Common myeloid progenitor, CD34-positive (primary cell): ENCODE measurements around the gene FBXL20.

ENCODE experiments used
- CTCF ChIA-PET: fragments of 350-600 bp; sonication (Branson Sonifier 250); formaldehyde crosslinking; loops from one replicate; lab custom pipeline; 2021; ENCODE audit warnings: antibody characterized with exemption; lab: Charles Lee
- POLR2A ChIA-PET: fragments of 350-600 bp; sonication (Branson Sonifier 250); formaldehyde crosslinking; loops from one replicate; lab custom pipeline; 2021; ENCODE audit warnings: antibody characterized with exemption; lab: Charles Lee
- DNase-seq, 3 donors: peaks; one replicate each; pipeline versions ENCODE4 v3.0.0 to v3.0.0-alpha.2; 2013
- H3K27ac ChIP-seq, 2 experiments: 1 replicate in 1 of 2; 2 replicates in 1 of 2; pipeline ENCODE4 v1.7.0; 2013; ENCODE audit warnings: inconsistent platforms in 2 of 2, low read length in 2 of 2, mild to moderate bottlenecking in 2 of 2, low read depth in 1 of 2, moderate library complexity in 1 of 2; ENCODE audit not compliant: severe bottlenecking in 2 of 2, insufficient read depth in 1 of 2, poor library complexity in 1 of 2
- H3K27me3 ChIP-seq, 5 experiments: replicated peaks in 2 of 5; 1 replicate in 3 of 5; 2 replicates in 2 of 5; pipeline versions ENCODE4 v1.6.1 to v1.7.0; 2013; ENCODE audit warnings: low read length in 4 of 5, mild to moderate bottlenecking in 2 of 5, moderate library complexity in 2 of 5, inconsistent platforms in 1 of 5; ENCODE audit not compliant: insufficient read depth in 5 of 5, control insufficient read depth in 4 of 5
- H3K36me3 ChIP-seq, 4 experiments: 1 replicate in 2 of 4; 2 replicates in 2 of 4; pipeline versions ENCODE4 v1.6.1 to v1.7.0; 2013; ENCODE audit warnings: low read length in 3 of 4, control low read depth in 1 of 4, mild to moderate bottlenecking in 1 of 4; ENCODE audit not compliant: control insufficient read depth in 4 of 4, insufficient read depth in 4 of 4
- H3K4me1 ChIP-seq, 4 experiments: 1 replicate in 3 of 4; 2 replicates in 1 of 4; pipeline versions ENCODE4 v1.6.1 to v1.7.1; 2013; ENCODE audit warnings: low read length in 3 of 4, mild to moderate bottlenecking in 3 of 4, control low read depth in 1 of 4, inconsistent platforms in 1 of 4, moderate library complexity in 1 of 4; ENCODE audit not compliant: control insufficient read depth in 4 of 4, insufficient read depth in 4 of 4; ENCODE audit errors: control extremely low read depth in 1 of 4
- H3K4me3 ChIP-seq, 7 experiments: 1 replicate in 4 of 7; 2 replicates in 3 of 7; pipeline versions ENCODE4 v1.5.1 to v1.7.0; 2013; ENCODE audit warnings: mild to moderate bottlenecking in 7 of 7, low read length in 6 of 7, moderate library complexity in 6 of 7, inconsistent platforms in 2 of 7, low read depth in 2 of 7, control low read depth in 1 of 7; ENCODE audit not compliant: insufficient read depth in 4 of 7, control insufficient read depth in 1 of 7; ENCODE audit errors: extremely low read depth in 1 of 7
- H3K9me3 ChIP-seq, 5 experiments: 1 replicate in 4 of 5; 2 replicates in 1 of 5; pipeline versions ENCODE4 v1.6.1 to v1.7.1; 2013; ENCODE audit warnings: low read length in 4 of 5, mild to moderate bottlenecking in 2 of 5, inconsistent platforms in 1 of 5, low read depth in 1 of 5, moderate library complexity in 1 of 5; ENCODE audit not compliant: control insufficient read depth in 4 of 5, insufficient read depth in 2 of 5; ENCODE audit errors: control extremely low read depth in 1 of 5
- WGBS: methylation state at CpG from one replicate; pipeline ENCODE4 v1.1.5; 2013; ENCODE audit not compliant: insufficient coverage; 5-methylcytosine and 5-hydroxymethylcytosine counted together

The FBXL20 gene

DNA sequence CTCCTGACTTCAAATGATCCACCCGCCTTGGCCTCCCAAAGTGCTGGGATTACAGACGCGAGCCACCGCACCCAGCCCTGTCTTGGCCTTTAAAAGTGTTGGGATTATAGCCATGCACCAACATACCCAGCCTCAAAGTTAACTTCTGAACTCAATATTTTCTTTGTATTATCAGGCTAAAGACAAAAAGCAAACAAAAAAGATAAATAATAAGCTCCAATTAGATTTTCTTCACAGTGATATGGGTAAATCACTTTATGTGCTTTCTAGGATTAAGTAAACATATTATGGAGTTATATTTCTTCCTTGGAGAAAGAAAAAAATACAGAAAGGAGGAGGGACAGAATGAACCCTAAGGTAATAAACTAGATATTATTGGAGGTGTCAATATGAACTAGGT lies 74.3 kb downstream of the FBXL20 start:
- POLR2A ChIA-PET: no interaction called here
- 98% methylated on average over 4 of the region's 4 CpGs for WGBS
- Histone ChIP-seq H3K27ac (no peak overlapping the region), H3K27me3 (no peaks in the 10 kb centered on the region), H3K4me3 (no peak overlapping the region), H3K36me3 (peaks cover 0 to 3% (median 0%) of the 10 kb centered on the region in 4 experiments), H3K9me3 (no peaks in the 10 kb centered on the region), H3K4me1 (peaks cover 0 to 15% (median 6%) of the 10 kb centered on the region in 4 experiments)
- CTCF ChIA-PET: interaction anchor here (0.9 kb wide), 1 partner anchor 17 kb away, joined by 3 read pairs; no protein-coding TSS in a partner anchor
- DNase-seq: no peak

DNA sequence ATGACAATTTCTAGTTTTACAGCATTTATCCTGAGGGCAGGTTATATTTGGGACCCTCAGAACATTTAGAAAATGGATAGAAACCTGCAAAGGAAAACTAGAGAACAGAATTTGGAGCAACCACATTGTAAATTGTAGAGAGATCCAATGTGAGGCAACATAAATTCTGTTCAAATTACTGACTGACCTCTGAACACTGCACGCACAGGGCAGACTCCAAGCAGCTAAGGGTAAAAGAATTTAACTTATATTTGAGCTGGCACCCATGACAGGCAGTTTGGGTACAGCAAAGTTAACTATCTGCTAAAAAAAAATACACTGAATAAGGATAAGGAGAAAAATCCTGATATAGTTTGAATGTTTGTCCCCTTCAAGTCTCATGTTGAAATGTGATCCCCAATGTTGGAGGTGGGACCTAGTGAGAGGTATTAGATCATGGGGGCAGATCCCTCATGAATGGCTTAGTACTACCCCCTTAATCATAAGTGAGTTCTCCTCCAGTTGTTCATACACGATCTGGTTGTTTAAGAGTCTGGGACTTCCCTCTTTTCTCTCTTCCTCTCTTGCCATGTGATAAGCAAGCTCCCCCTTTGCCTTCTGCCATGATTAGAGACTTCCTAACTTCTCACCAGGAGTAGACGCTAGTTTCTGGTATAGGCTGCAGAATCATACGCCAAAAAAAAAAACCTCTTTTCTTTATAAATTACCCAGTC lies 75.7 kb downstream of the FBXL20 start:
- Histone ChIP-seq H3K27ac (peak overlapping the region in 1 of 2 experiments; percentile 45), H3K4me1 (peaks cover 0 to 15% (median 6%) of the 10 kb centered on the region in 4 experiments), H3K9me3 (no peaks in the 10 kb centered on the region), H3K4me3 (peak overlapping the region in 2 of 7 experiments; percentile 2 to 48), H3K36me3 (peaks cover 0 to 3% (median 0%) of the 10 kb centered on the region in 4 experiments), H3K27me3 (no peaks in the 10 kb centered on the region)
- ChIA-PET CTCF (interaction anchor here (0.9 kb wide), 1 partner anchor 11 kb away, joined by 3 read pairs; no protein-coding TSS in a partner anchor), POLR2A (interaction anchor here (0.6 to 0.9 kb wide), 2 partner anchors 18 to 67 kb away, joined by 3 read pairs; no protein-coding TSS in a partner anchor)
- DNase-seq: peak; percentile 47 to 76 (median 68)
- WGBS: 50% methylated on average over 2 of the region's 4 CpGs

- Histone ChIP-seq H3K4me1 (no peaks in the 10 kb centered on the region), H3K9me3 (no peaks in the 10 kb centered on the region), H3K4me3 (no peak overlapping the region), H3K27ac (no peak overlapping the region), H3K27me3 (no peaks in the 10 kb centered on the region), H3K36me3 (no peaks in the 10 kb centered on the region)
- DNase-seq: no peak
- WGBS: 95% methylated on average over 8 of the region's 8 CpGs
- ChIA-PET CTCF (interaction anchor here (0.6 to 1.3 kb wide), 3 partner anchors 12 to 44 kb away, joined by 3 to 4 read pairs (median 3); no protein-coding TSS in a partner anchor), POLR2A (no interaction called here)
Observed at GRCh38 chr17:39318636-39319035, 82.8 kb downstream of the FBXL20 start.

GRCh38 chr17:39306509-39307212 lies 94.8 kb downstream of the FBXL20 start:
- no peak overlapping the region for H3K27ac ChIP-seq
- H3K27me3 ChIP-seq: no peaks in the 10 kb centered on the region
- WGBS: 73% methylated on average over 2 of the region's 3 CpGs
- DNase-seq: peak in 1 of 3 donors; percentile 5
- ChIA-PET CTCF (interaction anchor here (0.6 to 1.0 kb wide), 6 partner anchors 12 to 859 kb away, joined by 3 to 4 read pairs (median 3); no protein-coding TSS in a partner anchor), POLR2A (interaction anchor here (0.6 kb wide), 1 partner anchor 394 kb away, joined by 3 read pairs; no protein-coding TSS in a partner anchor)
- H3K9me3 ChIP-seq: no peaks in the 10 kb centered on the region
- no peaks in the 10 kb centered on the region for H3K4me1 ChIP-seq
- H3K36me3 ChIP-seq: peaks cover 0 to 16% (median 6%) of the 10 kb centered on the region in 4 experiments
- no peak overlapping the region for H3K4me3 ChIP-seq

- ChIA-PET POLR2A (interaction anchor here (0.6 kb wide), 1 partner anchor 395 kb away, joined by 3 read pairs; no protein-coding TSS in a partner anchor), CTCF (interaction anchor here (0.6 to 0.7 kb wide), 4 partner anchors 86 to 859 kb away, joined by 3 to 4 read pairs (median 3); no protein-coding TSS in a partner anchor)
- 100% methylated on average over 5 of the region's 7 CpGs for WGBS
- no peaks in the 10 kb centered on the region for H3K27me3 ChIP-seq
- DNase-seq: no peak
- H3K27ac ChIP-seq: no peak overlapping the region
- no peaks in the 10 kb centered on the region for H3K4me1 ChIP-seq
- H3K36me3 ChIP-seq: peaks cover 1 to 16% (median 8%) of the 10 kb centered on the region in 4 experiments
- no peaks in the 10 kb centered on the region for H3K9me3 ChIP-seq
- H3K4me3 ChIP-seq: no peak overlapping the region
Observed at GRCh38 chr17:39305978-39306377, 95.4 kb downstream of the FBXL20 start.

DNA sequence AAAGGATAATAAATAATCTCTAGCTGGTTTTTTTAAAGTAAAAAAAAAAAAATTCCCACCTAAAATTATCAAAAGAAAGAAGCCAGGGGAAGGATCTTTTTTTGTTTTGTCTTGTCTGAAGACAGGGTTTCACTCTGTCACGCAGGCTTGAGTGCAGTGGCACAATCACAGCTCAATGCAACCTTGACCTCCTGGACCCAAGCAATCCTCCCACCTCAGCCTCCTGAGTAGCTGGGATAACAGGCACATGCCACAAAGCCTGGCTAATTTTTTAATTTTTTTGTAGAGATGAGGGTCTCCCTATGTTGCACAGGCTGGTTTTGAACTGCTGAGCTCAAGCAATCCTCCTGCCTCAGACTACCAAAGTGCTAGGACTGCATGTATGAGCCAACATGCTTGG lies 97.2 kb downstream of the FBXL20 start:
- H3K4me1 ChIP-seq: no peaks in the 10 kb centered on the region
- 100% methylated on average over 1 of the region's 1 CpG for WGBS
- ChIA-PET POLR2A (interaction anchor here (0.6 kb wide), 1 partner anchor 115 kb away, joined by 3 read pairs; no protein-coding TSS in a partner anchor), CTCF (no interaction called here)
- H3K27me3 ChIP-seq: no peaks in the 10 kb centered on the region
- H3K27ac ChIP-seq: no peak overlapping the region
- no peak for DNase-seq
- H3K9me3 ChIP-seq: no peaks in the 10 kb centered on the region
- H3K36me3 ChIP-seq: peaks cover 2 to 29% (median 9%) of the 10 kb centered on the region in 4 experiments
- H3K4me3 ChIP-seq: no peak overlapping the region
